ENCODE results near the gene TTLL3. TPM values are rescaled to one million over a fixed set of nuclear protein-coding genes. Genes with fewer than 3 reads are reported as not detected.

Gene TTLL3
- total and polyA plus RNA-seq, 2 of the 8 experiments (the other 6 are each of a cell fraction or from before 2014, with no cell fraction given), result 5.9 to 8.9 TPM

DNA sequence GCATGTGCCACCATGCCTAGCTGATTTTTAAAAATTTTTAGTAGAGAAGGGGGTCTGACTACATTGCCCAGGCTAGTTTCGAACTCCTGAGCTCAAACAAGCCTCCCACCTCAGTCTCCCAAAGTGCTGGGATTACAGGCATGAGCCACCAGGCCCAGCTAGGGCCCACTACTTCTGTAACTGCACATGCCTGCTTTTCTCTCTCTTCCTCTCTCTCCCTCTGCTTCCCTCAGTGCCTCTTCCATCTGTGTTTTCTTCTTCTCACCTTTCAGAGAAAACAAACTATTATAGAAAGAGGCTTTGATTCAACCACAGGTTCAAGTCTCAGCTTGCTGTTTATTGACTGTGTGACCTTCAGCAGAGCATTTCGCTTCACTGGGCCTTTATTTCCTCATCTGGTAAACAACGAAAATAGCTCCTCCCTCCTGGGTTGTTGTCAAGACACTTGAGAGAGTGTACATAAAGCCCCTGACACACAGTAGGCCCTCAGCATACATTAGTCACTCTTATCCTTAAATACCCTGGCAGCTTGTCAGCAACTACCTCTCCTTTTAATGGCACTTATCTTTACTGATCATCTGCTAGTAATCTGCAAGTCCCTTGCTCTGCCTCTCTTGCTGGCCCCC is 28.0 kb upstream of the TTLL3 start:
- H2BK12ac ChIP-seq (ENCODE audit: low read depth, low read length), result no peak overlapping the region
- peaks cover 0 to 1% of the 10 kb centered on the region in 2 experiments for H4K20me1 ChIP-seq (replicated peaks in 1 of 2; ENCODE audit: control insufficient read depth in 1 of 2, insufficient read depth in 2 of 2, low read length in 2 of 2)
- TF ChIP-seq CHD1 (IDR thresholded peaks at IDR 0.05; ENCODE audit: low read depth, low read length) (no peak), RAD21 (IDR thresholded peaks at IDR 0.05 in 1 of 2, conservative IDR thresholded peaks at IDR 0.05 in 1 of 2; ENCODE audit: low read depth in 2 of 2, low read length in 2 of 2) (no peak), TBP (IDR thresholded peaks at IDR 0.05; ENCODE audit: low read depth, low read length) (no peak), SIX5 (IDR thresholded peaks at IDR 0.05; ENCODE audit: low read depth, low read length) (no peak), KDM5A (IDR thresholded peaks at IDR 0.05; ENCODE audit: low read length) (no peak), POLR2A (IDR thresholded peaks at IDR 0.05; ENCODE audit: control extremely low read depth in 1 of 2, low read depth in 2 of 2, low read length in 2 of 2) (no peak), JUN (IDR thresholded peaks at IDR 0.05; ENCODE audit: low read depth, low read length) (no peak), EGR1 (IDR thresholded peaks at IDR 0.05; ENCODE audit: borderline replicate concordance, low read depth, low read length) (no peak), CREB1 (IDR thresholded peaks at IDR 0.05) (no peak), ASH2L (IDR thresholded peaks at IDR 0.05; ENCODE audit: low read length) (no peak)
- TF ChIP-seq, protein P1, sequence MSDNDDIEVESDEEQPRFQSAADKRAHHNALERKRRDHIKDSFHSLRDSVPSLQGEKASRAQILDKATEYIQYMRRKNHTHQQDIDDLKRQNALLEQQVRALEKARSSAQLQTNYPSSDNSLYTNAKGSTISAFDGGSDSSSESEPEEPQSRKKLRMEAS (IDR thresholded peaks at IDR 0.05), result no peak
- FAIRE-seq (no peak), DNase-seq (ENCODE audit: low read depth in 1 of 2, low spot score in 2 of 2) (no peak)
- H3K4me3 ChIP-seq (ENCODE audit: extremely low read depth in 1 of 4, insufficient read depth in 2 of 4, low read depth in 3 of 4, low read length in 4 of 4), result no peak overlapping the region
- H3K4me1 ChIP-seq (replicated peaks in 1 of 4; ENCODE audit: control insufficient read depth in 3 of 4, insufficient read depth in 4 of 4, low read length in 3 of 4), result no peaks in the 10 kb centered on the region
- H3K27ac ChIP-seq (ENCODE audit: low read depth, low read length), result no peak overlapping the region
- H2AK5ac ChIP-seq (ENCODE audit: low read depth, low read length), result no peak overlapping the region
- H4K8ac ChIP-seq (ENCODE audit: extremely low read depth, insufficient read depth, low read length), result no peak overlapping the region
- no peak overlapping the region for H3K4ac ChIP-seq (replicated peaks; ENCODE audit: insufficient read length, low read depth, low read length)
- H3K23ac ChIP-seq (ENCODE audit: insufficient read length), result no peak overlapping the region
- H3K9me3 ChIP-seq (ENCODE audit: insufficient read depth in 2 of 2, low read depth in 1 of 2, low read length in 1 of 2), result no peaks in the 10 kb centered on the region
- 84% methylated on average over 3 of the region's 3 CpGs; no CpG with 5 or more reads in 1 of the 2 experiments for WGBS, 2 experiments (ENCODE audit: extremely low coverage in 1 of 2, insufficient coverage in 1 of 2, insufficient read length in 1 of 2, insufficient replicate concordance in 2 of 2, low coverage in 1 of 2, low lambda C conversion rate in 2 of 2, missing lambda C conversion rate in 1 of 2)
- ChIA-PET POLR2A (ENCODE audit: partially characterized antibody) (interaction anchor here (0.8 to 2.3 kb wide), 4 partner anchors 10 to 32 kb away, joined by 3 to 9 read pairs (median 6); partner anchors contain the start of gene OGG1), CTCF (ENCODE audit: partially characterized antibody) (interaction anchor here (0.7 to 3.9 kb wide), 8 partner anchors 8 to 655 kb away, joined by 3 to 11 read pairs (median 4); no protein-coding TSS in a partner anchor)
- peaks cover 4 to 43% (median 25%) of the 10 kb centered on the region in 4 experiments for H3K36me3 ChIP-seq (ENCODE audit: control insufficient read depth in 2 of 4, insufficient read depth in 4 of 4, low read length in 3 of 4)
- no peak overlapping the region for H2BK120ac ChIP-seq (replicated peaks; ENCODE audit: low read depth, low read length)
- H2AFZ ChIP-seq (ENCODE audit: low read length), result no peak overlapping the region
- no peak overlapping the region for H3K14ac ChIP-seq (ENCODE audit: insufficient read length)
- no peak overlapping the region for H3K18ac ChIP-seq (ENCODE audit: extremely low read depth, low read length)
- no peak overlapping the region for H3K9ac ChIP-seq (replicated peaks in 1 of 4; ENCODE audit: extremely low read depth in 1 of 4, low read depth in 3 of 4, low read length in 3 of 4)
- H3K79me2 ChIP-seq (ENCODE audit: control insufficient read depth in 1 of 2, insufficient read depth in 2 of 2, low read length in 2 of 2), result no peaks in the 10 kb centered on the region
- H2BK20ac ChIP-seq (ENCODE audit: low read length), result no peak overlapping the region
- no peaks in the 10 kb centered on the region for H3K23me2 ChIP-seq (ENCODE audit: low read depth, low read length)
- H3K27me3 ChIP-seq (replicated peaks in 1 of 4; ENCODE audit: control insufficient read depth in 3 of 4, extremely low read depth in 1 of 4, insufficient read depth in 3 of 4, low read length in 3 of 4), result peaks cover 0 to 3% (median 0%) of the 10 kb centered on the region in 4 experiments; a peak in 1 of 7 replicates
- H3K4me2 ChIP-seq (ENCODE audit: insufficient read depth in 1 of 2, low read depth in 2 of 2, low read length in 2 of 2), result no peak overlapping the region
- H3K56ac ChIP-seq (replicated peaks; ENCODE audit: insufficient read length, low read depth, low read length), result no peak overlapping the region
- H4K91ac ChIP-seq (replicated peaks; ENCODE audit: insufficient read length, low read length), result no peak overlapping the region
- no peak overlapping the region for H2BK15ac ChIP-seq (ENCODE audit: low read length)
- no peaks in the 10 kb centered on the region for H3K79me1 ChIP-seq (ENCODE audit: low read depth, low read length)
- no peak overlapping the region for H2BK5ac ChIP-seq (ENCODE audit: low read depth, low read length)
- H4K5ac ChIP-seq (ENCODE audit: insufficient read length, low read depth, low read length), result no peak overlapping the region

All from H1 (cell line).